ENCODE measurements around the gene LARGE1.

Gene LARGE1

DNA sequence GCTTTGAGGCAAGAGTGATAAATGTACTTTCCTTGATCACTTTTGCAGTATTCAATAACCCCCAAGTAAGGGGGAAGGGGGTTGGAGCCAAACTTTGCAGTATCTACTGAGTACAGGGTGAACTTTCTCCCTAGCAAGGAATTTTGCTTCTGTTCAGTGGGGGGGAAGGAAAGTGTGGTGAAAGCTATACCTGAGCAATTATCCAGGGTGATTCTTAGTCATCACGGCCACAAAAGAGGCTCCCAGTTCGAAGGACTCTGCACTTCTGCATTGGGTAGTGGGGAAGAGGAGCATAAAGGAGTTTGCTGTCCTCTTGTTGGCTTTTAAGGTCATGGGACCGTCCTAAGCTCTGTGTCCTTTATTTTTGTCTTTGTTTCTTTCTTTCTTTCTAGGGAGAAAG, 515.6 kb downstream of the LARGE1 start:
- Histone ChIP-seq H3K4me1 (ENCODE audit: insufficient read depth, low read length, poor library complexity, severe bottlenecking) (no peaks in the 10 kb centered on the region), H3K9me2 (replicated peaks; ENCODE audit: low read depth, low read length) (no peaks in the 10 kb centered on the region), H3K9ac (ENCODE audit: low read depth, low read length, poor library complexity, severe bottlenecking) (no peak overlapping the region), H3K4me3 (ENCODE audit: low read length, poor library complexity, severe bottlenecking) (no peak overlapping the region), H3K4me2 (ENCODE audit: low read depth, low read length, poor library complexity, severe bottlenecking) (no peak overlapping the region), H3F3A (ENCODE audit: low read depth) (no peaks in the 10 kb centered on the region), H2AFZ (ENCODE audit: low read length) (no peak overlapping the region), H3K36me3 (ENCODE audit: insufficient read depth, low read length) (no peaks in the 10 kb centered on the region), H4K20me1 (ENCODE audit: insufficient read depth, low read length, poor library complexity, severe bottlenecking) (no peaks in the 10 kb centered on the region), H3K79me2 (ENCODE audit: insufficient read depth, low read length) (no peaks in the 10 kb centered on the region), H3K9me3 (ENCODE audit: insufficient read depth, low read depth, low read length) (peaks cover 25% of the 10 kb centered on the region; the same call in 1 of the 2 replicates), H3K27me3 (ENCODE audit: insufficient read depth, low read length, poor library complexity, severe bottlenecking) (no peaks in the 10 kb centered on the region)
- TF ChIP-seq, protein P1, sequence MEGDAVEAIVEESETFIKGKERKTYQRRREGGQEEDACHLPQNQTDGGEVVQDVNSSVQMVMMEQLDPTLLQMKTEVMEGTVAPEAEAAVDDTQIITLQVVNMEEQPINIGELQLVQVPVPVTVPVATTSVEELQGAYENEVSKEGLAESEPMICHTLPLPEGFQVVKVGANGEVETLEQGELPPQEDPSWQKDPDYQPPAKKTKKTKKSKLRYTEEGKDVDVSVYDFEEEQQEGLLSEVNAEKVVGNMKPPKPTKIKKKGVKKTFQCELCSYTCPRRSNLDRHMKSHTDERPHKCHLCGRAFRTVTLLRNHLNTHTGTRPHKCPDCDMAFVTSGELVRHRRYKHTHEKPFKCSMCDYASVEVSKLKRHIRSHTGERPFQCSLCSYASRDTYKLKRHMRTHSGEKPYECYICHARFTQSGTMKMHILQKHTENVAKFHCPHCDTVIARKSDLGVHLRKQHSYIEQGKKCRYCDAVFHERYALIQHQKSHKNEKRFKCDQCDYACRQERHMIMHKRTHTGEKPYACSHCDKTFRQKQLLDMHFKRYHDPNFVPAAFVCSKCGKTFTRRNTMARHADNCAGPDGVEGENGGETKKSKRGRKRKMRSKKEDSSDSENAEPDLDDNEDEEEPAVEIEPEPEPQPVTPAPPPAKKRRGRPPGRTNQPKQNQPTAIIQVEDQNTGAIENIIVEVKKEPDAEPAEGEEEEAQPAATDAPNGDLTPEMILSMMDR (conservative IDR thresholded peaks at IDR 0.05; ENCODE audit: low read length) = no peak
- no peak for TF ChIP-seq EZH2phosphoT487 (IDR thresholded peaks at IDR 0.05; ENCODE audit: borderline replicate concordance)

DNA sequence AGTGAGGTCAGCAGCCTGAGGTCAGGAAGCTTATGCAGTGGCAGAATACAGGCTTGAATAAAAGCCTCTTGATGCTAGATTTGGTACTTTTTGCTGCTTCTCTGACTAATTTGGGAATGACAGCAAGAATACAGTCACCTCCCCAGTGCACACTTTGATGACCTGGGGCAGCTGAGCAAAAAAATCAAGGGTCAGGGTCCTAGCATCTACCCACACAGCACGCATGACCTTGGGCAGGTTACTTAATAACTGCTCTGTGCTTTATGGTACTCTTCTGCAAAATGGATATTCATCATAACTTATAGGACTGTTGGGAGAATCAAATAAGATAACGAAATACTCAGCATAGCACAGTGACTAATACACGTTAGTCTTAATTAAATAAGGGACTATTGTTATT, 518.0 kb downstream of the LARGE1 start:
- Histone ChIP-seq H2AFZ (ENCODE audit: low read length) (no peak overlapping the region), H3K9me3 (ENCODE audit: insufficient read depth, low read depth, low read length) (peaks cover 18% of the 10 kb centered on the region; the same call in 1 of the 2 replicates), H3K79me2 (ENCODE audit: insufficient read depth, low read length) (no peaks in the 10 kb centered on the region), H3K4me3 (ENCODE audit: low read length, poor library complexity, severe bottlenecking) (no peak overlapping the region), H3K4me2 (ENCODE audit: low read depth, low read length, poor library complexity, severe bottlenecking) (no peak overlapping the region), H3K36me3 (ENCODE audit: insufficient read depth, low read length) (no peaks in the 10 kb centered on the region), H3F3A (ENCODE audit: low read depth) (no peaks in the 10 kb centered on the region), H3K4me1 (ENCODE audit: insufficient read depth, low read length, poor library complexity, severe bottlenecking) (no peaks in the 10 kb centered on the region), H4K20me1 (ENCODE audit: insufficient read depth, low read length, poor library complexity, severe bottlenecking) (no peaks in the 10 kb centered on the region), H3K9ac (ENCODE audit: low read depth, low read length, poor library complexity, severe bottlenecking) (no peak overlapping the region), H3K9me2 (replicated peaks; ENCODE audit: low read depth, low read length) (no peaks in the 10 kb centered on the region), H3K27me3 (ENCODE audit: insufficient read depth, low read length, poor library complexity, severe bottlenecking) (no peaks in the 10 kb centered on the region)
- no peak for TF ChIP-seq EZH2phosphoT487 (IDR thresholded peaks at IDR 0.05; ENCODE audit: borderline replicate concordance)
- TF ChIP-seq, protein P1 (conservative IDR thresholded peaks at IDR 0.05; ENCODE audit: low read length) = no peak

DNA sequence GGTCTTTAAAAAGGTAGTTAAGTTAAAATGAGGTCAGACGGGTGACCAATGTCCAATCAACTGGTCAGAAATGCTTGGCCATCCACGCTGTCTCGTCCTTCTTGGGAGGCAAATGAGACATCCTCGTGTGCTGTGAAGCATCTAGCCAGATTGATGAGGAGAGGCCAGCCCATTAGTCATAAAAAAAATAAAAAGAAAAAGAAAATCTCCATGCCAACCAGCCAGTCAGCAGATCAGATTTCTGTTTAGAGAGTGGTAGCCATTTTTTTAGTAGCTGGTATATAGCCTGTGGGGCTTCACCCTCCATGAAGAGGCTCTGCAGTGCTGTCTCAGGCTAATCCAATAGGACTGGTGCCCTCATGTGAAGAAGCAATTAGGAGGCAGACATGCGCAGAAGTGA, 519.0 kb downstream of the LARGE1 start:
- no peak overlapping the region for H3K4me3 ChIP-seq (ENCODE audit: low read length, poor library complexity, severe bottlenecking)
- peaks cover 18% of the 10 kb centered on the region; the same call in 1 of the 2 replicates for H3K9me3 ChIP-seq (ENCODE audit: insufficient read depth, low read depth, low read length)
- no peaks in the 10 kb centered on the region for H3F3A ChIP-seq (ENCODE audit: low read depth)
- H3K9me2 ChIP-seq (replicated peaks; ENCODE audit: low read depth, low read length) = no peaks in the 10 kb centered on the region
- no peak overlapping the region for H2AFZ ChIP-seq (ENCODE audit: low read length)
- H3K36me3 ChIP-seq (ENCODE audit: insufficient read depth, low read length) = no peaks in the 10 kb centered on the region
- H4K20me1 ChIP-seq (ENCODE audit: insufficient read depth, low read length, poor library complexity, severe bottlenecking) = no peaks in the 10 kb centered on the region
- TF ChIP-seq EZH2phosphoT487 (IDR thresholded peaks at IDR 0.05; ENCODE audit: borderline replicate concordance) = no peak
- TF ChIP-seq, protein P1 (conservative IDR thresholded peaks at IDR 0.05; ENCODE audit: low read length) = no peak
- no peaks in the 10 kb centered on the region for H3K4me1 ChIP-seq (ENCODE audit: insufficient read depth, low read length, poor library complexity, severe bottlenecking)
- H3K4me2 ChIP-seq (ENCODE audit: low read depth, low read length, poor library complexity, severe bottlenecking) = no peak overlapping the region
- H3K27me3 ChIP-seq (ENCODE audit: insufficient read depth, low read length, poor library complexity, severe bottlenecking) = no peaks in the 10 kb centered on the region
- no peak overlapping the region for H3K9ac ChIP-seq (ENCODE audit: low read depth, low read length, poor library complexity, severe bottlenecking)
- no peaks in the 10 kb centered on the region for H3K79me2 ChIP-seq (ENCODE audit: insufficient read depth, low read length)
